UCSD-AML1 (cell line): ENCODE measurements around the gene CDADC1.
A peak's percentile ranks its signal among the peaks of the same experiment; 100 is the strongest.
"Not testable (repeated sequence)": the region's sequence is repeated elsewhere in the genome, so short reads cannot be mapped to it uniquely, and the experiment has no call there.

Experiments
- DNase-seq: peaks from one replicate; lab custom pipeline; 2025; ENCODE audit not compliant: unreplicated experiment; lab: John Stamatoyannopoulos, UW

Gene CDADC1

DNA sequence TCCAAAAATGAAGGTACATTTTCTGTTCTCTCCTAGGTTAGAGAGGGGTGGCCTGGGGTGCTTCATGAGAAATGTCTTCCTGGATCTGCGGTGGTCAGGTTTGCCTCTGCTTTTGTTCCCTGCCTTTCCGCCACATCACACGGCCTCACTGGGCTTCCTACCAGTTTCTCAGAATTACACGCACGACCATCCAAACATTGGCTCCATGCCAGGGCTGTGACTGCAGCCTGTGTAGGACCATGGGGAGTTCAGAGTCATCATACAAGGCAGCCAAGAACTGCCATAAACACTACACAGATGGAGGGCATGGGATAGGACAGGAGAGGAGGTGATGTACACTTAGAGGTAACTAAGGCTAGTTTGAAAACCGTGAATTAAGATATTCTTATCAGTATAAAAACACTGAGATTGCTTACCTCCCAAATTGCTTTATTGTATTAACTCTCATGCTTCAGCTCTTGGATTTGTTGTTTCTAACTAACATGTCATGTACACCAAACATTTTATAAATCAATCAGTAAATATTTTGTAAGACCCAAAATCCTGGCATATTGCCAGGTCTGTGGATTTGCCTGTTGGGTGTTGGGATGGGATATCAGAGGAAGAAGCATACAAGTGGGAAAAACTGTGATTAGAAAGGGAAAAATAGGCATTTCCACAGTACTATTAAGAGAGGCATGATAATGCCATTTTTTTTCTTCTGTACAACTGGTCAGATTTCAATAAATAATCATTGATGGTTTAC lies 45.2 kb downstream of the CDADC1 start:
- peak; percentile 76 for DNase-seq

DNA sequence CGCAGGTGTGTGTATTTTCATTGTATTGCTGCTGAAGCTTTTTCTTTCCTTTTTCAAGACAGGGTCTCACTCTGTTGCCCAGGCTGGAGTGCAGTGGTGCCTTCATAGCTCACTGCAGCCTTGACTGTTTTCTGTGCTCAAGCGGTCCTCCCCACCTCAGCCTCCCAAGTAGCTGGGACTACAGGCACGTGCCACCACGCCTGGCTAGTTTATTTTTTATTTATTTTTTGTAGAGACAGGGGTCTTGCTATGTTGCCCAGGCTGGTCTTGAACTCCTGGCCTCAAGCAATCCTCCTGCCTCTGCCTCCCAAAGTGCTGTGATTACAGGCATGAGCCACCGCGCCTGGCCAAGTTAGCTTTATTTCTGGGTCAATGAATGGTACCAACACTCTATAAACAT lies 47.0 kb downstream of the CDADC1 start:
- not testable (repeated sequence) for DNase-seq

DNA sequence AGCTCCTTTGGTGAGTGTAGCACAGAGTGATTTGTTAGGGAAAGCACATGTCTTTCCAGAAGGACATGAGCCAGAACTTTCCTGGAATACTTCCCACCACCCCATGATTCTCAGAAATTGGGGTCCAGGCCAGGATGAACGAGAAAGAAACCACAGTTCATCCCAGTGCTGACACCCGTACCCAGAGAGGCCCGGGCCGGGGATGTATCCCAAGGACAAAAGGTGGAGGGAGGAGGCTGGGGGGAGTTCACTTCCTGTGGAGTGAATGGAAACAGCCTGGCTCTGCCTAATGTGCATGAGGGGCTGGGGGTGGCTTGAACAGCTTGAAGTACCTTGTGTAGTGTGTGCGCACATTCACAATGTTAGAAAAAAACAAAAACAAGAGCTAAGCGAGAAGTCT lies 47.5 kb downstream of the CDADC1 start:
- no peak for DNase-seq

DNA sequence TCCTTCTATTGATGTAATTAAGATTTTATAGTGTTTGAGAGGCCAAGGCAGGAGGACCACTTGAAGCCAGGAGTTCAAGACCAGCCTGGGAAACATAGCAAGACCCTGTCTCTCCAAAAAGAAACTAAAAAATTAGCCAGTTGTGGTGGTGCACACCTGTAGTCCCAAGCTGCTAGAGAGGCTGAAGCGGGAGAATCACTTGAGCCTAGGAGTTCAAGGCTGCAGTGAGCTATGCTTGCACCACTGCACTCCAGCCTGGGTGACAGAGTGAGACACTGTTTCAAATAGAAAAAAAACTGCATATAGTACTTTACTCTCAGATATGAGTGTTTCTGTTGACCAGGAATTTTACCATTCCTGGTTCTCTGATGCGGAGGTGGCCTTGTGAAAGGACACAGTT lies 48.9 kb downstream of the CDADC1 start:
- DNase-seq, result no peak

DNA sequence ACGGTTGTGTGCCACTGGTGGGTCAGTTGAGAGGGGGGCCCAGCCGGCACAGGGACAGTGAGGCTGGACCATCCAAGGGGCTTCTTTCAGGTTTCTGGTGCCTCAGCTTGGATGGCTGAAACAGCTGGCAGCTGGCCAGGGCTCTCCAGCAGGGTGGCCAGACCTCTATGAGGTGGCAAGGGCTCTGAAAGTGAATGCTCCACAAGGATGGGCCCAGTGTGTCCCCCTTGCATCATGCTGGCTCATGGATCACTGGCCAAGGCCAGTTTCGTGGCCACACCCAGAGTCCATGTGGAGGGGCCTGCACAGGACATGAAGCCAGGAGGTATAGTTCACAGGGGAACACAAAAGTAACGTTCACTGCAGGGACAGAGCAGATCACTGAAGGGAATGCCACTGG lies 49.6 kb downstream of the CDADC1 start:
- no peak for DNase-seq

DNA sequence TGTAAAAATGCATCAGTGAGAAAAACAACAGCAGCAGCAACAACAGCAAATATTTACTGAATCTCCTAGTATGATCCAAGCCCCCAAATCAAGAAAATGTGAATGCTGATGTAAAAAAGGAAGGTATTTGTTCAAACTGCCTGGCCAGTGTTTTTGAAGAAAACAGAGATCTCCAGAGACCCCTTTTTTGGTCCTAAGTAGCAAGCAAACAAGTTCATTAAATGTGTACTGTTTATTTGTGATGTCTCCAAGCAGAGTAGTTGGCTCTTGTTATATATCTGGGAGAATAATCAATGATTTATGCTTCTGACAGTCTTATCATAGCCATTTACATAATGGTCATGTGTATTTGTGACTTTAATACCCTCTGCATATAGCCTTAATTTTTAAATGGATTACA lies 50.7 kb downstream of the CDADC1 start:
- DNase-seq, result no peak

DNA sequence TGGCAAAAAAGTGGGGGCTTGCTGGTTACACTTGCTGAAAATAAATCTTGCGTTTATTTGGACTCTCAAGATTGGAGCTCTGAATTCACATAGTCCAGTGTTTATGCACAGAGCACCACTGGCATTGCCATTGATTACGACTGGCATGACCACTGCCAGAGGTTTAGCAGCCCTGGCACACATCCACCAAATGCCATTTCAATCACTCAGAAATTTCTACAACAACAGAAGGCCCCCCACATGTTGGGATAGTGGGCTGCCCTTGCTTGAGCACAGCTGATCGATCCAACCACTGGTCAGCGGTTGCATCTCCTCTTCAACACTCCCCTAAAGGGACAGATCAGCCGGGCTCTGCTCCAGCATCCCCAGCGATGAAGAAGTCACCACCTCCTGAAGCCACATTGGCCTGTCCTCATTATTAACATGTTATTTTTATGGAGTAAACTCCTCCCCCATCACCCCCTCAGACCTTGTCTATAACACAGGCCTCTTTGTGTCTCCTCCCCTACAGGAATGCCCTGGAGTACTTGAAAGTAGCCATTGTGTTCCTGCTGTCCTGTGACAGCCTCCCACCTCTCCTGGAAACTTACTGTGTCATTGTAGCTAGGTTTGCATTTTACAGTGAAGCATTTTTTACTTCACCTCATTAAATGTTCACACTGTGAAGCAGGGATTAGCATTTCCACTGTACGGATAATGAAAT lies 51.3 kb downstream of the CDADC1 start:
- DNase-seq, result no peak

DNA sequence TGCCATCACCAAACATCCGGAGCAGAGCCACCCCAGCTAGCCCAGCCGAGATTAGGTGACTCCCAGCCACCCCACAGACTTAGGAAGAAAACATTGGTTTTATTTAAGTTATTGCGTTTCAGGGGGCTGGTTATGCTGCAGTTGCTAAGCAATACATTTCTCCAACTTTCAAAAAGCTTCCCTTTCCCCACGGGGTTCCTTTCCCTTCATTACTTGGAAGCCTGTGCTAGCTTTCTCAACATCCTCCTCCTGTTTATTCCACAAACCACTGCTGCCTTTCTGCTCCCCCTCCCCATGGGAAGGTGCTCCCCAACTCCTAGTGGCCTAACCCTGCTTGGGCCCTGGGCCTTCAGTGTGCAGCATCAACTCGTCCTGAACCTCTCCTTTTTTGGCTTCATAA lies 52.6 kb downstream of the CDADC1 start:
- DNase-seq, result no peak

DNA sequence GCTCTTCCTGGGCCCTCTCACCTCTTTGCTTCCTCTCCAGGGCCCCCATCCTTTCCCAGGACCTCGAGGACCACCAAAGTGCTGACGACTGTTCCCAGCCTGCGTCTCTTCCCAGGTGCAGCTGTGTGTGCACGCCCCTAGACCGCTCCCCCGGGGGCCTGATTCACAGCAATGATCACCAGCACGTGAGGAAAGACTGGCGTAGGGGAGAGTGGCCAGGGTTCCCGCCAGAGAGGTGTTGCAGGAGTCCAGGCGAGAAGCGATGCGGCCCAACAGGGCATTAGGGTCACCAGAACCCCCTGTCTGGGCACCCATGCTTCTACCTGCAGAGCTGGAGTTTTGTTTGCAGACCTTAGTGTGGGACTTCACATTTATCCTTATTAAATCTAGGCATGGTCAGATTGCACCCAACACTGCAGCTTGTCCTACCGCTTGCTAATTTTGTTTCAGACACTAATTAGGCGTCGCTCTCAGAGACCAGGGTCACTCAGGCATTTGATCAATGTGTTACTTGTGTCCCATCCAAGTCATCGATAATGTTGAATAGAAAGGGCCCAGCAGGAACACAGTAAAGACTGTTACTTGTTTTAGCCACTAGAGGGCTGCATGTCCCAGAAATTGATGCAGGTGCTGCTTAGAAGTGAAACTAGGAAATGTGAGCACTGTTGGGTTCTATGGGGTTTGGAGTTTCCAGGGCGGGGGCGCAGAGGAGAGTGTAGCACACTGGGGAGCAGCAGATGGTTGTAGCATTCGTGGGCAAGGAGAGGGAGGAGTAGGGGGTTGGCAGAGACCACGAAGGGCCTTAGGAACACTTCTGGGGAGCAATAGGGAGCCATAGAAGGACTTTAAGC lies 53.2 kb downstream of the CDADC1 start:
- DNase-seq, result peak; percentile 61

DNA sequence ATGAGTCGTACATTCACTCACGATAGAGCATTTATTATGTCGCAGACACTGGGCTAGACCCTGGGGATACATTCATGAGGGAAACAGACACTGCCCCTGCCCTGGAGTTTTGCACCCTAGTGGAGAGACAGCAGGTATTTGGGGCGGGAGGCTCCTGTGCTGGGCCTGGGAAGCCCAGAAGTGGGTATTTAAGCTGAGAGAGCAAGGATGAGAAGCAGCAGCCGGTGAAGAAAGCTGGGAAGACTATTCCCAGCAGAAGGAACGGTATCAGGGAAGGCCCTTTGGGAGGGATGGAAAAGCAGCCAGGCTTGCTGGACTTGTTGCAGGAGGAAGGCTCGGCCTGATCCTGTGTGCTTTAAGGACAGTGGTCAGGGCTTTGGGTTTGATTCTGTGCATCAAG lies 54.5 kb downstream of the CDADC1 start:
- DNase-seq, result no peak

DNA sequence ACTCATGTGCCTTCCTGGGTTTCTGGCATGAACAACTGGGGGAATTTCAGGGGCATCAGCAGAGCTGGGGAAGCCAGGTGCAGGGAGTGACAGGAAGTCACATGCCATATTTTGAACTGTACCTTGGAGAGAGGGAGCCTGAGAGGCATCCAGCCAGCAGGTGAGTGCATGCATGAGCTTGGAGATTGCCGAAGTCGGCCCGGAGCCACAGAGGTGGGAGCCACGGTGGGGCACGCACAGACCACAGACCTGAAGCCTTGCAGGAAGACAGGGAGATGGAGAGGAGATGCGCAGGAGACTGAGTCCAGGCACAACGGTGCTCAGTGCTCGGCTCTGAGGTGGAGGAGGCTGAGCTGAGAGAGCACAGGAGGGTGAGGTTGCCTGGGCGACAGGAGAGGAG lies 55.1 kb downstream of the CDADC1 start:
- DNase-seq, result no peak

DNA sequence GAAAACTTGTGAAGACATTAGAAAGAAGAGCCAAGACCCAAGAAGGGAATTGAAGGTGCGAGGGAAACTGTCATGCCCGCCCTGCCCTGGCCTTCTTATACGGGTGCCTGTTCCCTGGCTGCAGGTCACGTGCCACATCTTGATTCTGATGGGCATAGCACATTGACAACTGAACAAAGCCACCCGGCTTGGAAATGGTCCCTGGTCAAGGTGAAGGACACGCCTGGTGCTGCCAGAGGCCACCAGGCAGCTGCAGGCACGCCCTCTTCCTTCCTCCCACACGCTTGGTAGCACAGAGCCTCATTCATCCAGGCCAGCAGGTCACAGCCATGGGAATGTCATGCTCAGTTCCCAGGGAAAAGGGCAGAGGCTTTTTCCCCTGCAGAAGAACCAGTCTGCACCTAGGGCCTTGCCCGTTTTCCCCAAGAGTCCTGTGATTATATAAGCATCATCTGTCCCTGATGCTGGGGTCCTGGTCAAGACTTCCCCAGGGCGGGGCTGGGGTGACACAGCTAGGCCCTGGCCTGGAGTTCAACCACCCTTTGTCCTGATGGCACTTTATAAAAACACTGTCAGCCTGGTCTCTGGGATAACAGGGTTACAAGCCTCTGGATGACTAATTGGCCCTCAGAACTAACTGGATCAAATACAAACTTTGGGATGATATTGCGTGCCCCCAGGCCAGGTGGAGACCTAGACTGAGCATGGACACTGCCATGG lies 56.0 kb downstream of the CDADC1 start:
- no peak for DNase-seq

DNA sequence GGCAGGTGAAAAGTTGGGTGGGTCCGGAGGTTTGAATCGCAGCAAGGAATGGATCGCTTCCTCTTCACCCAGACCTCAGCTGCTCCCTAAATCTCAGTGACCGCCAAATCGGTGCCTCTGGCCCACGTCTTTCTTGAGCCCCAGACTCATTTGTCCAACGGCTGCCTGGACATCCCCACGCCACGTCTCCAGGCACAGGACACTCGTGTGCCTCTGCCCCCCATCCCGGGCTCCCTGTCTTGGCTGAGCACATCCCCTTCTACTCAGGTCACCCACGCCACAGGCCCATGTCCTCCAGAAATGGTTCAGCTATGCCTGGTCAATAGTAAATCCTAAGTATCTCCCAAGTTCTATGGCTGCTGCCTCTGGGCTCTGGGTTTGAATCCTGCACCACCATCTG lies 56.6 kb downstream of the CDADC1 start:
- no peak for DNase-seq

DNA sequence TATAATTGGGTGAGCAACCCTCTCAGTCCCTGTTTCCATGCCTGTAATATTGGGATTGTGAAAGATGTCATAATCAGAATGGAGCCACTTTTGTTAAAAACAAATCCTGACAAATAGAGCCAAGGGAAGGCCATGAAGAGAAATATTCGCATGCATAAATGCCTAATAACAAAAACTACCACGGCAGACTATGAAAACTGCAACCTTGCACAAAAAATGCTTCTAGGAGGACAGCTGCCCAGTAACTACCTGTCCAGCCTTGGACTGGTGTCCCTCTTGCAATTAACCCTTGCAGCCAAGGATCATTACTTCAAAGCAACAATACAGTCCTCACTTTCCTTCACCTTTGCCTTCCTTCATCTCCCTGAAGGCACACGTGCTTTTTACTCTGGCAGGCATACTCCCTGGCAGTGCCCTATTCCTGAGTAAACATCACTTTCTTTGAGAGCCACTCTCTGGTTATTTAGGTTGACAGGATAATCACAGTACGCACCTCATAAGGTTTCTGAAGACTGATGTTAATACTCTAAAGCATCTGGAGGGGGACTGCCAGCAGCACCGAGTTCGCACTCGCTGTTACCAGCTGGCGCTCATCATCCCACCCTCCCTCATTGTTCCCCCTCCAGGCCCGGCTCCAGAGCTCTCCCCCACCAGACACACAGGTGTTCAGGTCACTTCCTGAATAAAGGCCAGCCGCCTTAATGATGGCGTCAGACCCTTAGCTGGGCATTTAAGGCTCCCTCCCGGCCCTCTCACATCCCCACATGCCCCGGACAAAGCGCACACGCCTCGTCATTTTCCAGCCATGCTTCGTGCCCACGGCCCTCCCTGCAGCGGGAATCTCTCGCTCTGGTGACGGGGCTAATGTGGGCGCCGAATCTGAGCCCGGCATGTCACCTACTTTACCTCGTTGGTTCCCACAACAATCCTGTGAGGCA lies 57.3 kb downstream of the CDADC1 start:
- DNase-seq, result no peak

DNA sequence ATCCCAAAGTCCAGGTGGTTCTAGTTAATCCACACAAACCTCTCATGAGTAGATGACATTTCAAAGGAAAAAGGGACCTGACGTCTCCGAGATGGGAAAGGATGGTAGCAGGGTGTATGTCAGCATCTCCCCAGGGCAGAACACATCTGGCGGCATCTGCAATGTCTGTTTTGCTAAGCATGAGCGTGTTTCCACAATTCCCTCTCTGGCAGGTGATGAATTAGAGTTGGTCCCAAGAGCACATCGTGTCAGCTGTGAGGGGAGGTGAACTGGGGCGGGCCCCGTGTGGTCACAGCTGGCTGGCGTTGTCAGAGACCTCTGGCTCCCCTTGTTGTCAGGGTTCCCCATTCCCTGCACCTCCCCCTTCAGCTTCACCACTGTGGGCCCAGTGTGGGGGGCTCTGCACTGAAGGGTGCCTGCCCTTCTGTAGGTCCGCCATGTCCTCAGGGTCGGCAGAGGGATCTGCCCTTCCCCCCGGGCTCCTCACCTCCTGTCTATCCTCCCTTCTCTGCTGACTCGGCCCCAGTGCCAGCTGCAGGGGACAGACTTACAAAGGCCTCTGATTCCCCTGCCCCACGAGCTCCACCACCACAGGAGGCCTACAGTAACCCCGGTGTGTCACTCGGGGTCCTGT lies 58.2 kb downstream of the CDADC1 start:
- no peak for DNase-seq

DNA sequence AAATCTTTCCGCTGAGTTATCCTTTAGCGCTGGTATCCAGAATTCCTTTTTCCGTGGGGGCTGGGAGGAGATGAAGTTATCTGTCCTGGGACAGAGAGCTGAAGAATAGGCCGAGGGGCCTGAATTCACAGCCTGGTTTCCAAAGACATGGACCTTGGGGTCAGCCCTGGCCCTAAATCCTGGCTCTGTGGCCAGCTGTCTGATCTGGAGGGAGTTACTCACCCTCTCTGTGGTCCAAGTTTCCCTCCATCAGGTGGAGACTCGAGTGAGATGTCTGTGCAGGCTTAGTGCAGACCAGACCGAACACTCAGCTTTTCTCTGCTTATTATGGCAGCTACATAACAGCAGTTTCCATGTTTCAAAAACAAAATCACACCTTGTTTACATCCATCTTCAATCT lies 59.6 kb downstream of the CDADC1 start:
- no peak for DNase-seq

DNA sequence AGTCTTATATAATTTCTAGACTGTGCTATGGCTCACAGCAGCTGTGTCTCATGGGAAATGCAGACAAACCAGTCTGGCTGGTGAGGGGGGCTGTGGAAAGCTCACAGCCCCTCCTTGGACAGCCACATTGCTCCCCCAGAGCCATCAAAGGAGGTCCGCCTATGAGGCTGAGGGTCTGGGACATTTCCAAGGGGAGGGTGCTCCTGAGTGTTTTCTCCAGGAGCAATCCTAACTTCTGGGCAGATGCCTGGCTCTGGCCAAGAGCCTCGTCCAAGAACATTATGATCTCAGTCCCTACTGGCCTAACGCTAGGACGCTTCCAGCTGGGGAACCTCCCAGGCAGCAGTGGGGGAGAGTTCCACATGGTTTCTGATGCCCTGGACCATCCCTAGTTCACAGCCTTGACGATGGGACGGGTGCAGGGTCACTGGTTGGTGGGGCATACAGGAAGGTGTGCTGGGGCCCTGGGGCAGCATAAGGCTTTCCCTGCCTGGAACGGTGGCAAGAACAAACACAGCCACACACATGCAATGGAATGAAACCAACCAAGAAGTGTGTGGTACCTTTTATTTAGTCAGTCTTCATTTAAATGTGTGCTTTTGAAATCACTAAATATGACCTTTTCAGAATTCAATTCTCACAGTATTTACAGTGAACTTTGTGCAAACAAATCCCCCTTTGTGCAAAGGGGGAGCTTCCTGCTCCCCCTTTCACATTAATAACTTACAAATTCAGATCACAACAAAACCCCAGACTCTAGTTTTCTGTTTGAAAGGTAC lies 60.6 kb downstream of the CDADC1 start:
- DNase-seq, result no peak

DNA sequence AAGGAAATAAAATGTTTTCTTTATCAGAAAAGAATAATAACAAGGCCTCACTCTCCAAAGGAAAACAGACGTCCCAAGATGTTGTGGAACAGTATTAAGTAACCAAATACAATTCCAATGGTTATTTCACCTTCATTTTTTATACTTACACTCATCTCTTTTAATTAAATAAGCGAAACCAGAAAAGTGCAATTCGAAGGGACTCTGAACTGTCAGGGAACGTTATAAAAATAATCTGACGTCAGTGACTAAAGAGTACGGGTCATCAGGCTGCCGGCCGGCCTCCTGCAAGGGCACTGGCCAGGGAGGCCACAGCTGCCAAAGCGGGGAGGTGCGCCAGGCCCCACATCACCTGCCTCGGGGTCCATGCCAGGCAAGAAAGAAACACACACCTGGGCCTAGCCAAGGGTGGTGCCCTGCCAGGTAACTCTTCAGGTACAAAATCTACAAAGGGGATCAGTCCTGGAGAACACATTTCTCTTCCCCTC lies 61.2 kb downstream of the CDADC1 start:
- no peak for DNase-seq

DNA sequence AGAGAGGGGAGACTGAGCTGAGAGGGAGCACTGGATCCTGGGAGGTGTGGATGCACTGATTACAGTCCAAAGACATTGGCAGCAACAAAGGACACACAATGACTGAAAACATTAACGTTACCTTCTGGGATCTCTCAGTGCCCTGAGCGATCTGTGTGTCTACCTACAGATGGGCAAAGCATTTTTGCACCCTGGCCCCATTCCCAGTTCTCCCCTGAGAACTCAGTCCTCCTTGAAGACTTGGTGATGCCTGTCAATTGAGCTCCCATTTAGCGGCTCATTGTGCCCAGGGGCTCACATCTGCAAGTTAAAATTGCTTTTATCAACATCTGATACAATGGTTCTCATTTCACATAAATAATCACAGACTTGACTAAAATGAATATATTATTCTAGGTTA lies 62.5 kb downstream of the CDADC1 start:
- no peak for DNase-seq
